Measurements from ENCODE around the gene WNT2B. TPM values are rescaled to one million over a fixed set of nuclear protein-coding genes. Genes with fewer than 3 reads are reported as not detected.

Gene WNT2B
- total and polyA plus RNA-seq, 10 of the 15 experiments (the other 5 are each of a cell fraction or from before 2014, with no cell fraction given), result 0.02 to 1.1 (median 0.14) TPM

DNA sequence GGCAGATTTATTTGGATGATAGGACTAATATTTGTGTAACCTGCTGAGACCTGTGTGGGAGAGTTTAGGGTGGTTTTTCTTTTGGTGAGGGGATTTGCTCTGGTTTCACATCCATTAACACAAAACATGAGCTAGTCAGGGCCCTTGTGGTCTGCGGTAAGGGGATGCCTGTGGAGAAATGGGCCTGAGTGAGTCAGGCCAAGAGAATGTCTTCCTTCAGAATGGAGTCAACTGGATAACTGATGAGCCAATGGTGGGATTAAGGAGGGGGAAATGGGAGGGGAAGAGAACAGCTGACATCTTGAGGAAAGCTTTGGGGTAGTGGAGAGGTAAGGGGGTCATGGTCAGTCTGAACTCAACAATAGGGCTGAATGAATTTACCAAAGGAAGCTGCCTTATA lies 13.9 kb downstream of the WNT2B start:
- FAIRE-seq, result no peak
- Histone ChIP-seq H3K27me3 (replicated peaks in 1 of 2; ENCODE audit: control insufficient read depth in 2 of 2, insufficient read depth in 2 of 2, low read length in 1 of 2) (no peaks in the 10 kb centered on the region), H3K4me1 (ENCODE audit: control insufficient read depth, insufficient read depth, low read length) (no peaks in the 10 kb centered on the region; the same call in 1 of the 2 replicates), H3K4me3 (no peak overlapping the region), H3K79me2 (ENCODE audit: control insufficient read depth, insufficient read depth, low read length) (no peaks in the 10 kb centered on the region), H3K27ac (ENCODE audit: control insufficient read depth, insufficient read depth) (no peak overlapping the region), H4K20me1 (ENCODE audit: control insufficient read depth, insufficient read depth) (no peaks in the 10 kb centered on the region), H3K9me3 (replicated peaks; ENCODE audit: control insufficient read depth, insufficient read depth, low read length) (no peaks in the 10 kb centered on the region), H3K36me3 (ENCODE audit: control insufficient read depth in 2 of 2, insufficient read depth in 2 of 2, low read length in 1 of 2) (no peaks in the 10 kb centered on the region), H3K4me2 (ENCODE audit: control insufficient read depth, insufficient read depth) (no peak overlapping the region), H3K9ac (ENCODE audit: control insufficient read depth, insufficient read depth, low read length) (no peak overlapping the region), H2AFZ (ENCODE audit: control insufficient read depth, low read depth, low read length) (no peak overlapping the region)
- ATAC-seq, result no peak
- in situ Hi-C loops (cut with MboI) (no loop called here), intact Hi-C loops (cut with micrococcal nuclease; ENCODE audit: unreplicated experiment) (no loop called here)
- TF ChIP-seq, protein P1, sequence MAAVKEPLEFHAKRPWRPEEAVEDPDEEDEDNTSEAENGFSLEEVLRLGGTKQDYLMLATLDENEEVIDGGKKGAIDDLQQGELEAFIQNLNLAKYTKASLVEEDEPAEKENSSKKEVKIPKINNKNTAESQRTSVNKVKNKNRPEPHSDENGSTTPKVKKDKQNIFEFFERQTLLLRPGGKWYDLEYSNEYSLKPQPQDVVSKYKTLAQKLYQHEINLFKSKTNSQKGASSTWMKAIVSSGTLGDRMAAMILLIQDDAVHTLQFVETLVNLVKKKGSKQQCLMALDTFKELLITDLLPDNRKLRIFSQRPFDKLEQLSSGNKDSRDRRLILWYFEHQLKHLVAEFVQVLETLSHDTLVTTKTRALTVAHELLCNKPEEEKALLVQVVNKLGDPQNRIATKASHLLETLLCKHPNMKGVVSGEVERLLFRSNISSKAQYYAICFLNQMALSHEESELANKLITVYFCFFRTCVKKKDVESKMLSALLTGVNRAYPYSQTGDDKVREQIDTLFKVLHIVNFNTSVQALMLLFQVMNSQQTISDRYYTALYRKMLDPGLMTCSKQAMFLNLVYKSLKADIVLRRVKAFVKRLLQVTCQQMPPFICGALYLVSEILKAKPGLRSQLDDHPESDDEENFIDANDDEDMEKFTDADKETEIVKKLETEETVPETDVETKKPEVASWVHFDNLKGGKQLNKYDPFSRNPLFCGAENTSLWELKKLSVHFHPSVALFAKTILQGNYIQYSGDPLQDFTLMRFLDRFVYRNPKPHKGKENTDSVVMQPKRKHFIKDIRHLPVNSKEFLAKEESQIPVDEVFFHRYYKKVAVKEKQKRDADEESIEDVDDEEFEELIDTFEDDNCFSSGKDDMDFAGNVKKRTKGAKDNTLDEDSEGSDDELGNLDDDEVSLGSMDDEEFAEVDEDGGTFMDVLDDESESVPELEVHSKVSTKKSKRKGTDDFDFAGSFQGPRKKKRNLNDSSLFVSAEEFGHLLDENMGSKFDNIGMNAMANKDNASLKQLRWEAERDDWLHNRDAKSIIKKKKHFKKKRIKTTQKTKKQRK (IDR thresholded peaks at IDR 0.05; ENCODE audit: low read depth, low read length), result no peak
- no peak for TF ChIP-seq SP1 (IDR thresholded peaks at IDR 0.05; ENCODE audit: low read depth, low read length)
- no peak for TF ChIP-seq SUZ12 (IDR thresholded peaks at IDR 0.05; ENCODE audit: unreplicated experiment)
- no peak for TF ChIP-seq MTA2 (IDR thresholded peaks at IDR 0.05; ENCODE audit: low read depth)
- no peak for TF ChIP-seq MTA3 (IDR thresholded peaks at IDR 0.05; ENCODE audit: borderline replicate concordance, low read length)
- no peak for TF ChIP-seq HDGF (IDR thresholded peaks at IDR 0.05)
- TF ChIP-seq, protein P2, sequence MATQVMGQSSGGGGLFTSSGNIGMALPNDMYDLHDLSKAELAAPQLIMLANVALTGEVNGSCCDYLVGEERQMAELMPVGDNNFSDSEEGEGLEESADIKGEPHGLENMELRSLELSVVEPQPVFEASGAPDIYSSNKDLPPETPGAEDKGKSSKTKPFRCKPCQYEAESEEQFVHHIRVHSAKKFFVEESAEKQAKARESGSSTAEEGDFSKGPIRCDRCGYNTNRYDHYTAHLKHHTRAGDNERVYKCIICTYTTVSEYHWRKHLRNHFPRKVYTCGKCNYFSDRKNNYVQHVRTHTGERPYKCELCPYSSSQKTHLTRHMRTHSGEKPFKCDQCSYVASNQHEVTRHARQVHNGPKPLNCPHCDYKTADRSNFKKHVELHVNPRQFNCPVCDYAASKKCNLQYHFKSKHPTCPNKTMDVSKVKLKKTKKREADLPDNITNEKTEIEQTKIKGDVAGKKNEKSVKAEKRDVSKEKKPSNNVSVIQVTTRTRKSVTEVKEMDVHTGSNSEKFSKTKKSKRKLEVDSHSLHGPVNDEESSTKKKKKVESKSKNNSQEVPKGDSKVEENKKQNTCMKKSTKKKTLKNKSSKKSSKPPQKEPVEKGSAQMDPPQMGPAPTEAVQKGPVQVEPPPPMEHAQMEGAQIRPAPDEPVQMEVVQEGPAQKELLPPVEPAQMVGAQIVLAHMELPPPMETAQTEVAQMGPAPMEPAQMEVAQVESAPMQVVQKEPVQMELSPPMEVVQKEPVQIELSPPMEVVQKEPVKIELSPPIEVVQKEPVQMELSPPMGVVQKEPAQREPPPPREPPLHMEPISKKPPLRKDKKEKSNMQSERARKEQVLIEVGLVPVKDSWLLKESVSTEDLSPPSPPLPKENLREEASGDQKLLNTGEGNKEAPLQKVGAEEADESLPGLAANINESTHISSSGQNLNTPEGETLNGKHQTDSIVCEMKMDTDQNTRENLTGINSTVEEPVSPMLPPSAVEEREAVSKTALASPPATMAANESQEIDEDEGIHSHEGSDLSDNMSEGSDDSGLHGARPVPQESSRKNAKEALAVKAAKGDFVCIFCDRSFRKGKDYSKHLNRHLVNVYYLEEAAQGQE (IDR thresholded peaks at IDR 0.05; ENCODE audit: low read depth, low read length), result no peak
- TF ChIP-seq FOXM1 (IDR thresholded peaks at IDR 0.05; ENCODE audit: low read depth, low read length), result no peak
- SMC1A ChIA-PET (ENCODE audit: uncharacterized antibody, unreplicated experiment), result interaction anchor here (1.4 to 1.7 kb wide), 4 partner anchors 9 to 91 kb away, joined by 3 to 7 read pairs (median 6); no protein-coding TSS in a partner anchor
- CTCF ChIA-PET, result interaction anchor here (1.8 kb wide), 1 partner anchor 21 kb away, joined by 8 read pairs; no protein-coding TSS in a partner anchor
- RAD21 ChIA-PET (ENCODE audit: unreplicated experiment), result interaction anchor here (0.8 to 0.9 kb wide), 2 partner anchors 22 to 56 kb away, joined by 3 read pairs; no protein-coding TSS in a partner anchor
- DNase-seq (ENCODE audit: low read depth, low spot score), result no peak
- POLR2A ChIA-PET, result no interaction called here
- no TSS peak for BruUV-seq (replicated peaks)
- 100% methylated on average over 1 of the region's 1 CpG for WGBS (ENCODE audit: insufficient coverage, insufficient replicate concordance, low lambda C conversion rate, missing lambda C conversion rate)
